Tibial artery (tissue), 4 donors: Measurements from ENCODE around the gene UNCX.

Experiments
- DNase-seq, 2 donors: peaks; one replicate each; pipeline ENCODE4 v3.0.0-alpha.2; 2019
- H3K27ac ChIP-seq, 2 donors: fragments of 200-600 bp; sonication (generic) in 1 of 2; 1 replicate in 1 of 2; 2 replicates in 1 of 2; pipeline ENCODE4 v1.5.1; 2018 to 2019; ENCODE audit warnings: mild to moderate bottlenecking in 1 of 2
- H3K27me3 ChIP-seq, 2 donors: fragments of 200-600 bp; sonication (generic) in 1 of 2; one replicate each; pipeline versions ENCODE4 v1.5.1 to v1.6.0; 2016 to 2019
- H3K36me3 ChIP-seq, 3 donors: fragments of 200-600 bp; sonication (generic) in 2 of 3; one replicate each; pipeline ENCODE4 v1.5.1; 2016 to 2019; ENCODE audit warnings: mild to moderate bottlenecking in 2 of 3
- H3K4me1 ChIP-seq, 4 donors: fragments of 200-600 bp; sonication (generic) in 2 of 4; 1 replicate in 3 of 4; 2 replicates in 1 of 4; pipeline ENCODE4 v1.5.1; 2016 to 2019
- H3K4me3 ChIP-seq, 2 donors: fragments of 200-600 bp; sonication (generic) in 1 of 2; 1 replicate in 1 of 2; 2 replicates in 1 of 2; pipeline ENCODE4 v1.5.1; 2018 to 2019; ENCODE audit warnings: mild to moderate bottlenecking in 2 of 2
- H3K9me3 ChIP-seq, 3 donors: fragments of 200-600 bp; sonication (generic) in 1 of 3; one replicate each; pipeline ENCODE4 v1.5.1; 2016 to 2019
- CTCF ChIP-seq, 2 experiments: fragments of 200-600 bp in 1 of 2; fragments of 450-650 bp in 1 of 2; IDR thresholded peaks; one replicate each; pipeline ENCODE4 v1.5.1; 2017 to 2019; ENCODE audit warnings: antibody characterized with exemption in 2 of 2, mild to moderate bottlenecking in 1 of 2, moderate library complexity in 1 of 2
- intact Hi-C: fragments of 100-400 bp; cut with DNase I; formaldehyde crosslinking; loops from one replicate; pipeline ENCODE4 v1.15.0; 2023; ENCODE audit warnings: low total_unique reads

Gene UNCX

GRCh38 chr7:1236831-1237701 lies 4.4 kb downstream of the UNCX start:
- H3K4me1 ChIP-seq: peaks cover 0 to 52% (median 31%) of the 10 kb centered on the region in 4 donors
- intact Hi-C loops: no loop called here

GRCh38 chr7:1237704-1238255 lies 5.1 kb downstream of the UNCX start:
- no peaks in the 10 kb centered on the region for H3K9me3 ChIP-seq
- H3K27ac ChIP-seq: no peak overlapping the region
- intact Hi-C loops: no loop called here
- no peaks in the 10 kb centered on the region for H3K36me3 ChIP-seq
- H3K4me1 ChIP-seq: peaks cover 0 to 53% (median 32%) of the 10 kb centered on the region in 4 donors
- no peak for DNase-seq
- no peak overlapping the region for H3K4me3 ChIP-seq
- no peak for TF ChIP-seq CTCF (IDR thresholded peaks at IDR 0.05)
- H3K27me3 ChIP-seq: peaks cover 11 to 97% of the 10 kb centered on the region in 2 donors

More at GRCh38 chr7:1236831-1237701, 4.4 kb downstream of the UNCX start:
- H3K27ac ChIP-seq: no peak overlapping the region
- H3K9me3 ChIP-seq: no peaks in the 10 kb centered on the region
- no peak overlapping the region for H3K4me3 ChIP-seq
- no peak for DNase-seq
- TF ChIP-seq CTCF (IDR thresholded peaks at IDR 0.05): no peak
- H3K36me3 ChIP-seq: no peaks in the 10 kb centered on the region
- peaks cover 12 to 97% of the 10 kb centered on the region in 2 donors for H3K27me3 ChIP-seq

- Histone ChIP-seq H3K9me3 (no peaks in the 10 kb centered on the region), H3K27ac (no peak overlapping the region), H3K4me1 (peaks cover 0 to 54% (median 30%) of the 10 kb centered on the region in 4 donors), H3K36me3 (no peaks in the 10 kb centered on the region), H3K4me3 (no peak overlapping the region), H3K27me3 (peaks cover 7 to 97% of the 10 kb centered on the region in 2 donors)
- no peak for DNase-seq
- intact Hi-C loops: no loop called here
- no peak for TF ChIP-seq CTCF (IDR thresholded peaks at IDR 0.05)
Measured at GRCh38 chr7:1238450-1238882, 5.8 kb downstream of the UNCX start.

- H3K36me3 ChIP-seq: no peaks in the 10 kb centered on the region
- H3K27me3 ChIP-seq: peaks cover 11 to 97% of the 10 kb centered on the region in 2 donors
- no peak overlapping the region for H3K27ac ChIP-seq
- intact Hi-C loops: no loop called here
- peaks cover 0 to 54% (median 28%) of the 10 kb centered on the region in 4 donors for H3K4me1 ChIP-seq
- no peaks in the 10 kb centered on the region for H3K9me3 ChIP-seq
- no peak overlapping the region for H3K4me3 ChIP-seq
- TF ChIP-seq CTCF (IDR thresholded peaks at IDR 0.05): no peak
- no peak for DNase-seq
Measured at GRCh38 chr7:1238931-1239802, 6.5 kb downstream of the UNCX start.

- H3K27me3 ChIP-seq: peaks cover 11 to 97% of the 10 kb centered on the region in 2 donors
- no peaks in the 10 kb centered on the region for H3K36me3 ChIP-seq
- peaks cover 0 to 51% (median 26%) of the 10 kb centered on the region in 4 donors for H3K4me1 ChIP-seq
- DNase-seq: no peak
- H3K27ac ChIP-seq: no peak overlapping the region
- TF ChIP-seq CTCF (IDR thresholded peaks at IDR 0.05): no peak
- no peak overlapping the region for H3K4me3 ChIP-seq
- no peaks in the 10 kb centered on the region for H3K9me3 ChIP-seq
- intact Hi-C loops: no loop called here
Measured at GRCh38 chr7:1239803-1240516, 7.3 kb downstream of the UNCX start.
